ENCODE data around the gene BOC.

BOC gene

DNA sequence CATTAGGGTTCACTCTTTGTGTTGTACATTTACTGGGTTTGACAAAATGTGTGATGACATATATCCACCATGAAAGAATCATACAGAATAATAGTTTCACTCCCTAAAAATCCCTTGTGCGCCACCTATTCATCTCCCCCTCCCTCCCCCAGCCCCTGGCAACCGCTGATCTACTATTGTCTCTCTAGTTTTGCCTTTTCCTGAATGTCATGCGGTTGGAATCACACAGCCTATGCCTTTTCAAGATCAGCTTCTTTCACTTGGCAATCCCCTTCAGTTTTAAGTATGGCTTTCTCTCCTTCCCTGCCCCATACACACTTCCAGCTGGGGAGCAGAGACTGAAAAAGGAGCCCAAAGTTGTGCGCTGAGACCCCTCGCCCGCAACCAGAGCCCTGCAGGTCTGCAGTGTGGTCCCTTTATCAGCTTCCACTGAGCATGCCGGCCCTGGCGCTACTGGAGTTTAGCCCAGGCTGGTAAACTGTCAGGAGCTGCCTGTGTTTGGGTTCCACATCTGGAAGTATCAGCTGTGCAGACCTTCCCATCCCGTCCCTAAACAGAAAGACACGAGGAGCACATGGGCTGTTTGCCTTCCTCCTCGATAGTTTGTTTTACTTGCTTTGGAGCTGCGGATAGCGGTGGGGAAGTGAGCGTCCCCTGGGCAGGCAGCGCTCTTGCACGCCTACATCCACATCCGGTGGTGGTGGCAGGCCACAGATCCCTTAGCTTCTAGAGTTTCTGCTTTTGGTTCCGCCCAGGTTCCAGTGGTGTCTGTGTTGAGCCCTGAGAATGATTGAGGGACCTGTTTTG lies 12.3 kb downstream of the BOC start:
- DNase-seq = no peak

DNA sequence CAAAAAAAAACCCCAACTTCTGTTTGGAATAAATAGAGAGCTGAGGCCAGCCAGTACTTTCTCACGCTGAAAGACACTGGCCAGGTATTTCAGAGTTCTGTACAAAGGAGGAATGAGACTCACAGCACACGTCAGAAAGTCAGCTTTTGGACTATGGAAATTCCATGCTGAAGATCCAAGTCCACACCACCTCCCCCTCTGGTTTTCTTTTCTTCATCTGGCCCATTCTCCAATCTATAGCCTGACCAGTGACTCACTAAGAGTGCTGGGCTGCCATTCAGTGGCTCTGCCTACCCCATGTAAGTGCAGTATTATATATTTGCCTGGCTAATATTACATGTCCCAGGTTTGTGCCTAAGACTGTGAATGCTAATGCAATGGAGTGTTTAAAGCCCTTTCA lies 13.9 kb downstream of the BOC start:
- no peak for DNase-seq

DNA sequence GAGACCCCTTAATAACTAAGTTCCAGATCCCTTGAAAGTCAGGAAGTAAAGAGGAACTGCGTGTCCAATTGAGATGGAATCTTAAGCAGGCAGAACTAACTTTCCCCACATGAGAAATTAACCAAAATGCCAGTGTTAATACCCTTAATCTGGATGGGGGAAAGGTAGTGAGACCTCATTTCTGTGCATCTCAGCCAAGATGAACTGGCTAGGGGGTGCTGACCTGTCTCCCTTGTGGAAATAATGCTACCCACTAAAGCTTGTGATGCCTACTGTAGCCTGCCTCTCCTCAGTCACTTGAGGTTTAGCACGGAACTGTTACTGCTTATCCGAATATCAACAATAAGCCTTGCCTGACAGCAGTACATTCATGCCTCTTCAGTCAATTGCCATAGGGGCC lies 15.1 kb downstream of the BOC start:
- DNase-seq = no peak

- DNase-seq = no peak
Observed at GRCh38 chr3:113227146-113227545, 15.8 kb downstream of the BOC start.

- no peak for DNase-seq
Observed at GRCh38 chr3:113228498-113229286, 17.3 kb downstream of the BOC start.

- no peak for DNase-seq
Observed at GRCh38 chr3:113231391-113231790, 20.0 kb downstream of the BOC start.

- DNase-seq = no peak
Observed at GRCh38 chr3:113231827-113232253, 20.5 kb downstream of the BOC start.

GRCh38 chr3:113232342-113232741 lies 21.0 kb downstream of the BOC start:
- DNase-seq = no peak

- DNase-seq = no peak
Observed at GRCh38 chr3:113233497-113233896, 22.1 kb downstream of the BOC start.

GRCh38 chr3:113234028-113234427 lies 22.7 kb downstream of the BOC start:
- no peak for DNase-seq

DNA sequence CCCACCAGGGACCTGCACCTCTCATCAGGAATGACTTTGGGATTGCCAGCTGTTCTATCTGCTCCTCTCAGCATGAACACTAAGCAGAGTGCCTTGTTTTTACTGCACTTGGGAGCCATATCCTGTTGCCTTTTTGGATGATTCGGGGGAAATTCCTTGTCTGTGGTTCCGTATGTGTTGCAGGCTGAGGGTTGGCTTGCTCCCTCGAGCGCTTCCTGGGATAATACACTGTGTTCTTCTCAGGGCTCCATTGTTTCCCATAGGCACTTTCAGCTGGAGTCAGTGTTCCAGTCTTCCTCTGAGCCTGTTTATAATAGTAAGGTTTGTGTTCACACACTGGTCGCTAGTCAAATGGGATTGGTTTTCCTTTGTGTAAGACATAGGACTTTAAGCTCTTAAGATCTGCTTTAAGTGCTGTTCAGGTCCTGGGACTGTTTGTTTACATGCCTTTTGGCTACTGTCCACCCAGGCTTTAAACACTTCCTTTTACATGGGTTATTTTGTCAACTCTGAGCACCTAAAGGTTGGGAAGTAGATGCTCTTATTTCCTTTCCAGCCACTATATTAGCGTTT lies 23.4 kb downstream of the BOC start:
- no peak for DNase-seq

DNA sequence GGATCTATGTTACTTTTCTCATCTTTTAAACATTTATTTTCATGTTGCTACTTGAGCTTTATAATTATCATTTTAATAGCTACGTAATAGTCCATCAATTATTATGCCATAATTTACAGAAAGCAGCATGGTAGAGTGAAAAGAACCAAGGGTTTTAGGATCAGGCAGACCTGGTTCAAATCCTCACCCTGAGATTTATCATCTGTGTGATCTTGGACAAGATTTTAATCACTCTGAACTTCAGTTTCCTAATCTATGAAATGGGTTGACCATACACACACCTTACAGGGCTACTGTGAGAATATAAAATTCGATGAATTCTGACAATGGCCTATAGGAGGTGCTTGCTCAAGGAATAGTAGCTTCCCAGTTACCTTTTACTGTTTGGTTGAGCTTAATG lies 27.1 kb downstream of the BOC start:
- no peak for DNase-seq

DNA sequence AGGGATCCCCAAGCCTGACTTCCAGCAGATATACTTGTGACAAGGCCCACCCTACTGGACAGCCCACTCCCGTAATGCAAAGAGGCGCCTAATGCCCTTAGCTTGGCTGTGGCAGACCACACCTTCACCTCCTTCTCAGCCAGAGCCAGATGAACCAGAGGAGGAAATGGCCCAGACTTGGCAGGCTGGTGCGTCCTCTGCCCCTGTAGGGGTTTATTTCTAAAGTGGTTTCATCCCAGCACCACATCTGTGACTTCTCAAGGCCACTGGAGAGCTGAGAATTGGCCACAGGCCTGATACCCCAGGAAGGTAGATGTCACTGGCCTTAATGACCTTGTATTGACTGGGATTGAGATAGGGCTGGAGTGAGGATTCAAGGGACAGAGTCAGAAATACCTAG lies 29.5 kb downstream of the BOC start:
- DNase-seq = no peak

GRCh38 chr3:113241292-113242095 lies 30.1 kb downstream of the BOC start:
- no peak for DNase-seq

- no peak for DNase-seq
Observed at GRCh38 chr3:113242096-113242581, 30.8 kb downstream of the BOC start.

GRCh38 chr3:113243071-113243470 lies 31.7 kb downstream of the BOC start:
- DNase-seq = no peak

GRCh38 chr3:113243846-113244245 lies 32.5 kb downstream of the BOC start:
- no peak for DNase-seq

DNA sequence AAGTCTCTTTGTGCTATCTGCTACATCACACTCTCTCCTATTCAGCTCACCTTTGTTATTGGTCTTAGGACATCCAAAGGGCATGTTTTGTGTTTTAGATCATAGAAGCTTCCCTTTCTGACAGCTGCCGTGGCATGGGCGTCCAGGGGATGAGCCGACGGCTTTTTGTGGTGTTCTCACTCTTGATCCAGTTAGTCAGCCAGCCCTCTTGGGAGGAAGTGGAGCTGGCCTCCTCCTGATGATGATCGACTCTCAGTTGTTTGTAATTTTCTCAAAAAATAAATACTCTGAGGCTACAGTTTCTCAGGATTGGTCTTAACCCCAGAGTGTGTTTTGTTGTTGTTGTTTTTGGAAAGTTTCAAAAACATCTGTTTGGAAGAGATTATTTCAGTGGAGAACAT lies 34.4 kb downstream of the BOC start:
- DNase-seq = no peak

GRCh38 chr3:113247068-113247467 lies 35.7 kb downstream of the BOC start:
- DNase-seq = no peak

GRCh38 chr3:113247675-113248458 lies 36.5 kb downstream of the BOC start:
- no peak for DNase-seq

GRCh38 chr3:113249111-113249510 lies 37.8 kb downstream of the BOC start:
- no peak for DNase-seq

- DNase-seq = no peak
Observed at GRCh38 chr3:113249601-113250000, 38.2 kb downstream of the BOC start.

Measured in NCI-H1436 treated with DMSO at 0.1 percent for 48 hours (cell line).